Lung microvascular endothelial cell (primary cell): ENCODE results near the gene RNF180. TPM values are rescaled to one million over a fixed set of nuclear protein-coding genes. Genes with fewer than 3 reads are reported as not detected.
"Not testable (repeated sequence)": the region's sequence is repeated elsewhere in the genome, so short reads cannot be mapped to it uniquely, and the experiment has no call there.

Source experiments
- DNase-seq, 2 donors: peaks; one replicate each; pipeline versions ENCODE4 v3.0.0 to v3.0.0-alpha.2; 2010; ENCODE audit warnings: low read depth in 2 of 2
- total RNA-seq: library from RNA; depleted of rRNA; stranded (reverse); fragments of >200 nt; gene quantifications from 2 replicates; pipeline ENCODE4 v1.2.1, GENCODE V29; 2014

The RNF180 gene
- total RNA-seq, 1 donor from 2014 or later: 1.6 TPM

DNA sequence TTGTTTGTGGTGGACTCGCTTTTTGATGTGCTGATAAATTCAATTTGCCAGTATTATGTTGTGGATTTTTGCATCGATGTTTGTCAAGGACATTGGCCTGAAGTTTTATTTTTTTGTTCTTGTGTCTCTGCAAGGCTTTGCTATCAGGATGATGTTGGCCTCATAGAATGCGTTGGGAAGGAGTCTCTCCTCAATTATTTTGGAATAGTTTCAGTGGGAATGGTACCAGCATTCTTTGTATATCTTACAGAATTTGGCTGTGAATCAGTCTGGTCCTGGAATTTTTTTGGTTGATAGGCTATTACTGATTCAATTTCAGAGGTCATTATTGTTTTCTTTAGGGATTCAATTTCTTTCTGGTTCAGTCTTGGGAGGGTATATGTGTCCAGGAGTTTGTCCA is 198.8 kb downstream of the RNF180 start:
- no peak for DNase-seq

DNA sequence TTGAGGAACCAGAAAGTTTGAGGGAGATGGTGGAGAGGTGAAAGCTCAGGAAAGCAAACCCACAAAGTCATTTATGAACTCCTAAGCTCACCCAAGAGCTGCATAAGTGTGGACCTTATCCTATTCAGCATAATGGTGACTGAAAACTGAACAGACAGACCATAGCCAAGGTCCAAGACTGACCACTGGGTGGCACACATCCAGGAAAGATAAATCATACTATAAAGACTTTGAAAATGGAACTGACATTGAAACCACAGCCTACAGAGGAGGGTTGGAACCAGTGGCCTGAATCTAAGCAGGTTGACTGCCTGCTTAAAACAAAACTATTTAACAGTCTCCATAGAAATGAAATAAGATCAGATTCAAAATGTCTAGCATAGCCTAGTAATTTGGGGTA is 219.1 kb downstream of the RNF180 start:
- peak; percentile 40 to 54 for DNase-seq

DNA sequence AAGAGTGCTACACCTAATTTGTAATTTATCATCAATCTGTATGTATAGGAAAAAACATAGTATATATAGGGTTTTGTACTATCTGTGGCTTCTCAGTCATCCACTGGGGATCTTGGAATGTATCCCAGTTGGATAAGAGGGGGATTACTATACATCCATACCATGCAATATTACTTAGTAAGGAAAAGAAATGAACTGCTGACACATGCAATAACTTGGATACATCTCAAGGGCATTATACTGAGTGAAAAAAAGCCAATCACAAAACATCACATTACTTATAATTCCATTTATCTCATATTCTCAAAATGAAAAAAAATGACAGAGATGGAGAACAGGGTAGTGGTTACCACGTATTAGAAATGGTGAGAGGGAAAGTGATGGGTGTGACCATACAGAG is 231.9 kb downstream of the RNF180 start:
- DNase-seq: no peak

DNA sequence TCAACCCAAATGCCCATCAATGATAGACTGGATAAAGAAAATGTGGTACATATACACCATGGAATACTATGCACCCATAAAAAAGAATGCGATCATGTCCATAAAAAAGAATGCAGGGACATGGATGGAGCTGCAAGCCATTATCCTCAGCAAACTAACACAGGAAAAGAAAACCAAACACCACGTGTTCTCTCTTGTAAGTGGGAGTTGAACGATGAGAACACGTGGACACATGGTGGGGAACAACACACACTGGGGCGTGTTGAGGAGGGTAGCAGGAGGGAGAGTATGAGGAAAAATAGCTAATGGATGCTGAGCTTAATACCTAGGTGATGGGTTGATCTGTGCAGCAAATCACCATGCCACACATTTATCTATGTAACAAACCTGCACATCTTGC is 233.1 kb downstream of the RNF180 start:
- DNase-seq: not testable (repeated sequence)

- DNase-seq: not testable (repeated sequence)
Observed at GRCh38 chr5:64407103-64407825, 241.6 kb downstream of the RNF180 start.

GRCh38 chr5:64417390-64417789 is 251.7 kb downstream of the RNF180 start:
- DNase-seq: no peak

DNA sequence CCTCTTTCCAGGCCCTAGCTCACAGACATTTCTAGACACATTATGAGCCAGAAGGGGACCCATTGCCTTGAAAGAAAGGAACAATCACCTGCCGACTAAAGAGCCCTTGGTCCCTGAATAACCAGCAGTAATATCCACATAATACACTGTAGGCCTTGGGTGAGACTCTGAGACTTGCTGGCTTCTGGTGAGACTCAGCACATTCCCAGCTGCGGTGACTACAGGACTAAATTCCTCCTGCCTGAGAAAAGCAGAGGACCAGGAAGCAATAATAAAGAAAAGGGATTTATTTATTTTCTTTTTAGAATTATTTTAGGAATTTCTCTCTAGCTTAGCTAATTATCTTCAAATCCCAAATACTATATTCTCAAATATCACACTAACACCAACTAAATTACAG is 252.4 kb downstream of the RNF180 start:
- no peak for DNase-seq

Other genes starting within 250 kb of the RNF180 start
- gene HTR1A, start 203.4 kb upstream of the RNF180 start, total RNA-seq: not detected in 2 replicates